ENCODE data around the gene GABRE.

The GABRE gene

GRCh38 chrX:151996347-151996746, 21.9 kb upstream of the GABRE start:
- TF ChIP-seq, protein P1, sequence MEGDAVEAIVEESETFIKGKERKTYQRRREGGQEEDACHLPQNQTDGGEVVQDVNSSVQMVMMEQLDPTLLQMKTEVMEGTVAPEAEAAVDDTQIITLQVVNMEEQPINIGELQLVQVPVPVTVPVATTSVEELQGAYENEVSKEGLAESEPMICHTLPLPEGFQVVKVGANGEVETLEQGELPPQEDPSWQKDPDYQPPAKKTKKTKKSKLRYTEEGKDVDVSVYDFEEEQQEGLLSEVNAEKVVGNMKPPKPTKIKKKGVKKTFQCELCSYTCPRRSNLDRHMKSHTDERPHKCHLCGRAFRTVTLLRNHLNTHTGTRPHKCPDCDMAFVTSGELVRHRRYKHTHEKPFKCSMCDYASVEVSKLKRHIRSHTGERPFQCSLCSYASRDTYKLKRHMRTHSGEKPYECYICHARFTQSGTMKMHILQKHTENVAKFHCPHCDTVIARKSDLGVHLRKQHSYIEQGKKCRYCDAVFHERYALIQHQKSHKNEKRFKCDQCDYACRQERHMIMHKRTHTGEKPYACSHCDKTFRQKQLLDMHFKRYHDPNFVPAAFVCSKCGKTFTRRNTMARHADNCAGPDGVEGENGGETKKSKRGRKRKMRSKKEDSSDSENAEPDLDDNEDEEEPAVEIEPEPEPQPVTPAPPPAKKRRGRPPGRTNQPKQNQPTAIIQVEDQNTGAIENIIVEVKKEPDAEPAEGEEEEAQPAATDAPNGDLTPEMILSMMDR (conservative IDR thresholded peaks at IDR 0.05; ENCODE audit: low read depth, low read length): no peak
- Histone ChIP-seq H3K36me3 (ENCODE audit: insufficient read depth) (no peaks in the 10 kb centered on the region), H3K4me1 (ENCODE audit: low read depth, poor library complexity, severe bottlenecking) (no peaks in the 10 kb centered on the region), H4K20me1 (ENCODE audit: insufficient read depth) (no peaks in the 10 kb centered on the region), H3K4me3 (IDR thresholded peaks at IDR 0.05; ENCODE audit: insufficient read depth, low read depth, low read length) (no peak overlapping the region), H3K9ac (no peak overlapping the region), H3K27ac (no peak overlapping the region), H2AFZ (ENCODE audit: low read depth) (no peak overlapping the region), H3K27me3 (ENCODE audit: insufficient read depth, low read depth) (no peaks in the 10 kb centered on the region), H3K4me2 (no peak overlapping the region), H3K79me2 (ENCODE audit: insufficient read depth, low read depth) (no peaks in the 10 kb centered on the region)

GRCh38 chrX:151994476-151994875, 20.0 kb upstream of the GABRE start:
- Histone ChIP-seq H3K36me3 (ENCODE audit: insufficient read depth) (no peaks in the 10 kb centered on the region), H3K27me3 (ENCODE audit: insufficient read depth, low read depth) (no peaks in the 10 kb centered on the region), H3K4me1 (ENCODE audit: low read depth, poor library complexity, severe bottlenecking) (no peaks in the 10 kb centered on the region), H3K9ac (no peak overlapping the region), H3K27ac (no peak overlapping the region), H3K4me3 (IDR thresholded peaks at IDR 0.05; ENCODE audit: insufficient read depth, low read depth, low read length) (no peak overlapping the region), H3K4me2 (no peak overlapping the region), H2AFZ (ENCODE audit: low read depth) (no peak overlapping the region), H3K79me2 (ENCODE audit: insufficient read depth, low read depth) (no peaks in the 10 kb centered on the region), H4K20me1 (ENCODE audit: insufficient read depth) (no peaks in the 10 kb centered on the region)
- TF ChIP-seq, protein P1 (conservative IDR thresholded peaks at IDR 0.05; ENCODE audit: low read depth, low read length): no peak

DNA sequence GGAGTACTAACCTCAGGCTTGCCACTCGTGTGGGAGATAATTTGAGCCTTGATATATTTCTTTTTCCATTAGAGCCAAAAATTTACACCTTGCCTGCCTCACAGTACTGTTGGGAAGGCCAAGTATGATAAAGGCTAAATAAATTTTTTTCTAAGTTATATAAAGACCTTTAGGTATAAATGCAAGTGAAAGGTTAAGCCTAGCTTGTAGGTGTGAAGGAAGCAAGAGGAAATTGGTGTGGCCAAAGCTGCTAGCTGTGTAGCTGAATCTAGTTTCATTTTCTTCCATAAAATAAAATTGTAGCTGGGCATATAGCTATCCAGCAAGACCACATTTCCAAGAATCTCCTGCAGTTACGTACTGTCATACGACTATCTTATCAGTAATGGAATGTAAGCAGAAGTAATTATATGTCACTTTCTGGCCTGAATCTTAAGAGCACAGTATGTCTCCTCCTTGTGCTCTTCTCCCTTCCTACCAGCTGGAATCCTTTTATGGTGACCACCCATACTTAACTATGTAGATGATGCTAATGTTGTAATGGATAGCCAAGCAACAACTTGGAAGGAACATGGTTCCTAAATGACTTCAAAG, 14.3 kb upstream of the GABRE start:
- Histone ChIP-seq H3K9ac (no peak overlapping the region), H3K4me3 (IDR thresholded peaks at IDR 0.05; ENCODE audit: insufficient read depth, low read depth, low read length) (no peak overlapping the region), H4K20me1 (ENCODE audit: insufficient read depth) (no peaks in the 10 kb centered on the region), H2AFZ (ENCODE audit: low read depth) (no peak overlapping the region), H3K4me2 (no peak overlapping the region), H3K4me1 (ENCODE audit: low read depth, poor library complexity, severe bottlenecking) (no peaks in the 10 kb centered on the region), H3K27me3 (ENCODE audit: insufficient read depth, low read depth) (no peaks in the 10 kb centered on the region), H3K36me3 (ENCODE audit: insufficient read depth) (no peaks in the 10 kb centered on the region), H3K79me2 (ENCODE audit: insufficient read depth, low read depth) (no peaks in the 10 kb centered on the region), H3K27ac (no peak overlapping the region)
- TF ChIP-seq, protein P1 (conservative IDR thresholded peaks at IDR 0.05; ENCODE audit: low read depth, low read length): no peak

DNA sequence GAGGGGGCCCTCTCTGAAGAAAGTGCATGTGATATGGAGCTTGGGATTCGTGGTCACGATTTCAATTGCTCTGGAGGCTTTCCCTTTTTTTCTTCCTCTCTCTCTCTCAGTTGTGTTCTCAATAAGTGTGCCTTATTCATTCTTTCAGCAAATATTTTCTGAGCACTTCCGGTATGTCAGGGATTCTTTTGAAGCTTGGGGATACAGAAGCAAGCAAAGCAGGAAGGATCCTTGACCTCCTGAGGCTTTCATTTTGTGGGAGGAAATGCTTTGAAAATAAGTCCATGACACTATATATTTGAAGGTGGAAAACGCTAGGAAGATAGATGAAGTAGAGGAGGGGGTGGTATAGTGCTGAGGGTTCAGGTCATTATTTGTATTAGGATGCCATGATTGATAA, 12.6 kb upstream of the GABRE start:
- Histone ChIP-seq H3K9ac (no peak overlapping the region), H3K79me2 (ENCODE audit: insufficient read depth, low read depth) (no peaks in the 10 kb centered on the region), H2AFZ (ENCODE audit: low read depth) (no peak overlapping the region), H4K20me1 (ENCODE audit: insufficient read depth) (no peaks in the 10 kb centered on the region), H3K27me3 (ENCODE audit: insufficient read depth, low read depth) (no peaks in the 10 kb centered on the region), H3K4me1 (ENCODE audit: low read depth, poor library complexity, severe bottlenecking) (no peaks in the 10 kb centered on the region), H3K4me2 (no peak overlapping the region), H3K27ac (no peak overlapping the region), H3K36me3 (ENCODE audit: insufficient read depth) (no peaks in the 10 kb centered on the region), H3K4me3 (IDR thresholded peaks at IDR 0.05; ENCODE audit: insufficient read depth, low read depth, low read length) (no peak overlapping the region)
- TF ChIP-seq, protein P1 (conservative IDR thresholded peaks at IDR 0.05; ENCODE audit: low read depth, low read length): no peak

Measured in KMS-11 (cell line).